ENCODE data around the gene CDC37. TPM values are rescaled to one million over a fixed set of nuclear protein-coding genes. Genes with fewer than 3 reads are reported as not detected.

CDC37 gene
- polyA plus RNA-seq, 2 of the 4 experiments (the other 2 are of a cell fraction) = 152 to 214 TPM

- Histone ChIP-seq H3K9me3 (no peaks in the 10 kb centered on the region), H3K4me1 (no peaks in the 10 kb centered on the region), H3K4me2 (no peak overlapping the region), H3K4me3 (no peak overlapping the region), H3K27ac (no peak overlapping the region)
- no peak for TF ChIP-seq MAFK (IDR thresholded peaks at IDR 0.05; ENCODE audit: partially characterized antibody)
- no peak for TF ChIP-seq EP300 (IDR thresholded peaks at IDR 0.05)
- no peak for TF ChIP-seq ZFP36 (IDR thresholded peaks at IDR 0.05; ENCODE audit: borderline replicate concordance, partially characterized antibody)
- TF ChIP-seq ATOH8 (CRISPR knock-in tag; IDR thresholded peaks at IDR 0.05; ENCODE audit: low read depth) = no peak
- TF ChIP-seq E2F6 (IDR thresholded peaks at IDR 0.05; ENCODE audit: borderline replicate concordance, low read depth) = no peak
- no peak for TF ChIP-seq HOXB13 (CRISPR knock-in tag; IDR thresholded peaks at IDR 0.05; ENCODE audit: low read depth)
- ATAC-seq = peak; percentile 39 to 48; a peak in 4 of 6 replicates
- 91% methylated on average over 35 of the region's 63 CpGs for WGBS (ENCODE audit: missing lambda C conversion rate)
- POLR2A ChIA-PET = no interaction called here
- no peak for DNase-seq (ENCODE audit: low read depth in 1 of 2, low spot score in 1 of 2)
- CTCF ChIA-PET = interaction anchor here (1.0 kb wide), 1 partner anchor 9 kb away, joined by 3 read pairs; no protein-coding TSS in a partner anchor
- no peak for FAIRE-seq
Measured at GRCh38 chr19:10352764-10353671, 50.3 kb downstream of the CDC37 start.

- Histone ChIP-seq H3K4me3 (no peak overlapping the region), H3K27ac (no peak overlapping the region), H3K9me3 (no peaks in the 10 kb centered on the region), H3K4me1 (no peaks in the 10 kb centered on the region), H3K4me2 (no peak overlapping the region)
- FAIRE-seq (no peak), ATAC-seq (no peak), DNase-seq (ENCODE audit: low read depth in 1 of 2, low spot score in 1 of 2) (no peak)
- ChIA-PET POLR2A (no interaction called here), CTCF (no interaction called here)
- TF ChIP-seq ZC3H11A (IDR thresholded peaks at IDR 0.05) = no peak
- no peak for TF ChIP-seq TFCP2L1 (CRISPR knock-in tag; IDR thresholded peaks at IDR 0.05)
- TF ChIP-seq JUNB (IDR thresholded peaks at IDR 0.05) = no peak
- no peak for TF ChIP-seq MAX (IDR thresholded peaks at IDR 0.05)
- TF ChIP-seq E2F6 (IDR thresholded peaks at IDR 0.05; ENCODE audit: borderline replicate concordance, low read depth) = no peak
- TF ChIP-seq PHF8 (IDR thresholded peaks at IDR 0.05; ENCODE audit: borderline replicate concordance, low read depth) = no peak
- 0 out of 4 replicates have a peak, but pooled peaks of 1 of the 2 experiments have one; percentile 24 for TF ChIP-seq CEBPB (IDR thresholded peaks at IDR 0.05)
- TF ChIP-seq NPAS2 (CRISPR knock-in tag; IDR thresholded peaks at IDR 0.05; ENCODE audit: borderline replicate concordance) = no peak
- WGBS (ENCODE audit: missing lambda C conversion rate) = 76% methylated on average over 10 of the region's 10 CpGs
Measured at GRCh38 chr19:10346509-10346908, 56.8 kb downstream of the CDC37 start.

- 81% methylated on average over 10 of the region's 10 CpGs for WGBS (ENCODE audit: missing lambda C conversion rate)
- ChIA-PET POLR2A (interaction anchor here (1.1 kb wide), 1 partner anchor 11 kb away, joined by 4 read pairs; the partner anchor contains the start of gene RAVER1), CTCF (interaction anchor here (1.2 to 1.5 kb wide), 2 partner anchors 45 to 75 kb away, joined by 3 to 5 read pairs; no protein-coding TSS in a partner anchor)
- ATAC-seq = no peak
- H3K9me3 ChIP-seq = no peaks in the 10 kb centered on the region
- no peak overlapping the region for H3K27ac ChIP-seq
- H3K4me1 ChIP-seq = no peaks in the 10 kb centered on the region
- TF ChIP-seq JUN (IDR thresholded peaks at IDR 0.05) = no peak
- no peak for DNase-seq (ENCODE audit: low read depth in 1 of 2, low spot score in 1 of 2)
- no peak for FAIRE-seq
- H3K4me3 ChIP-seq = no peak overlapping the region
- H3K4me2 ChIP-seq = no peak overlapping the region
Measured at GRCh38 chr19:10344780-10345179, 58.6 kb downstream of the CDC37 start.

- no peak for TF ChIP-seq FOSB (CRISPR knock-in tag; IDR thresholded peaks at IDR 0.05)
- DNase-seq (ENCODE audit: low read depth in 1 of 2, low spot score in 1 of 2) (no peak), FAIRE-seq (no peak), ATAC-seq (no peak)
- WGBS (ENCODE audit: missing lambda C conversion rate) = 22% methylated on average over 2 of the region's 2 CpGs
- Histone ChIP-seq H3K4me3 (no peak overlapping the region), H3K9me3 (no peaks in the 10 kb centered on the region), H3K4me2 (no peak overlapping the region), H3K4me1 (no peaks in the 10 kb centered on the region), H3K27ac (no peak overlapping the region)
- ChIA-PET CTCF (interaction anchor here (0.6 to 1.6 kb wide), 6 partner anchors 10 to 84 kb away, joined by 3 to 6 read pairs (median 3); no protein-coding TSS in a partner anchor), POLR2A (interaction anchor here (0.7 to 0.8 kb wide), 2 partner anchors 10 to 54 kb away, joined by 4 read pairs; partner anchors contain the start of genes ICAM5 and RAVER1)
Measured at GRCh38 chr19:10343495-10343894, 59.8 kb downstream of the CDC37 start.

Other genes with a start within 250 kb of the CDC37 start
- gene DNMT1, start 208.6 kb downstream of the CDC37 start, polyA plus RNA-seq (2011; rRNA removed) = 85.2 and 86.2 TPM in 2 replicates
- gene DNMT1, start 208.6 kb downstream of the CDC37 start, polyA plus RNA-seq (2017; fragmentation: RNase III; extraction: RNeasy Plus Mini Kit Qiagen cat#74134 plus additional on column Dnase treatment) = 85.2 to 90.5 TPM (median 86.3 TPM) in 3 replicates
- 0.72 and 0.85 TPM in 2 replicates for gene S1PR2, start 172.2 kb downstream of the CDC37 start, polyA plus RNA-seq (2011; rRNA removed)
- gene S1PR2, start 172.2 kb downstream of the CDC37 start, polyA plus RNA-seq (2017; fragmentation: RNase III; extraction: RNeasy Plus Mini Kit Qiagen cat#74134 plus additional on column Dnase treatment) = 0.87 to 0.96 TPM (median 0.93 TPM) in 3 replicates
- 25.9 and 26.4 TPM in 2 replicates for gene MRPL4, start 151.3 kb downstream of the CDC37 start, polyA plus RNA-seq (2011; rRNA removed)
- gene MRPL4, start 151.3 kb downstream of the CDC37 start, polyA plus RNA-seq (2017; fragmentation: RNase III; extraction: RNeasy Plus Mini Kit Qiagen cat#74134 plus additional on column Dnase treatment) = 51.4 to 52.2 TPM (median 51.8 TPM) in 3 replicates
- gene ICAM1, start 132.4 kb downstream of the CDC37 start, polyA plus RNA-seq (2011; rRNA removed) = 1.4 and 3.5 TPM in 2 replicates
- 1.2 to 2.6 TPM (median 1.5 TPM) in 3 replicates for gene ICAM1, start 132.4 kb downstream of the CDC37 start, polyA plus RNA-seq (2017; fragmentation: RNase III; extraction: RNeasy Plus Mini Kit Qiagen cat#74134 plus additional on column Dnase treatment)
- gene ICAM4, start 116.6 kb downstream of the CDC37 start, polyA plus RNA-seq (2011; rRNA removed) = not detected in 2 replicates
- gene ICAM4, start 116.6 kb downstream of the CDC37 start, polyA plus RNA-seq (2017; fragmentation: RNase III; extraction: RNeasy Plus Mini Kit Qiagen cat#74134 plus additional on column Dnase treatment) = not detected in 3 replicates
- gene ICAM5, start 113.6 kb downstream of the CDC37 start, polyA plus RNA-seq (2011; rRNA removed) = 0.35 and 0.58 TPM in 2 replicates
- 0.77 to 1.5 TPM (median 0.81 TPM) in 3 replicates for gene ICAM5, start 113.6 kb downstream of the CDC37 start, polyA plus RNA-seq (2017; fragmentation: RNase III; extraction: RNeasy Plus Mini Kit Qiagen cat#74134 plus additional on column Dnase treatment)
- 0.84 and 1.2 TPM in 2 replicates for gene ZGLP1, start 93.7 kb downstream of the CDC37 start, polyA plus RNA-seq (2011; rRNA removed)
- gene ZGLP1, start 93.7 kb downstream of the CDC37 start, polyA plus RNA-seq (2017; fragmentation: RNase III; extraction: RNeasy Plus Mini Kit Qiagen cat#74134 plus additional on column Dnase treatment) = 1.7 to 2.1 TPM (median 1.9 TPM) in 3 replicates
- gene FDX2, start 87.5 kb downstream of the CDC37 start, polyA plus RNA-seq (2011; rRNA removed) = 9.9 and 13.1 TPM in 2 replicates
- 22.2 to 25.8 TPM (median 23.5 TPM) in 3 replicates for gene FDX2, start 87.5 kb downstream of the CDC37 start, polyA plus RNA-seq (2017; fragmentation: RNase III; extraction: RNeasy Plus Mini Kit Qiagen cat#74134 plus additional on column Dnase treatment)
- 1.8 and 3.0 TPM in 2 replicates for gene RAVER1, start 70.0 kb downstream of the CDC37 start, polyA plus RNA-seq (2011; rRNA removed)
- gene RAVER1, start 70.0 kb downstream of the CDC37 start, polyA plus RNA-seq (2017; fragmentation: RNase III; extraction: RNeasy Plus Mini Kit Qiagen cat#74134 plus additional on column Dnase treatment) = 20.4 to 22.1 TPM (median 21.4 TPM) in 3 replicates
- 4.7 and 5.3 TPM in 2 replicates for gene ICAM3, start 63.9 kb downstream of the CDC37 start, polyA plus RNA-seq (2011; rRNA removed)
- gene ICAM3, start 63.9 kb downstream of the CDC37 start, polyA plus RNA-seq (2017; fragmentation: RNase III; extraction: RNeasy Plus Mini Kit Qiagen cat#74134 plus additional on column Dnase treatment) = 6.2 to 7.3 TPM (median 6.6 TPM) in 3 replicates
- 17.0 and 41.4 TPM in 2 replicates for gene TYK2, start 23.0 kb downstream of the CDC37 start, polyA plus RNA-seq (2011; rRNA removed)
- 51.9 to 65.6 TPM (median 57.1 TPM) in 3 replicates for gene TYK2, start 23.0 kb downstream of the CDC37 start, polyA plus RNA-seq (2017; fragmentation: RNase III; extraction: RNeasy Plus Mini Kit Qiagen cat#74134 plus additional on column Dnase treatment)
- gene PDE4A, start 17.0 kb upstream of the CDC37 start, polyA plus RNA-seq (2011; rRNA removed) = 1.2 and 2.2 TPM in 2 replicates
- gene PDE4A, start 17.0 kb upstream of the CDC37 start, polyA plus RNA-seq (2017; fragmentation: RNase III; extraction: RNeasy Plus Mini Kit Qiagen cat#74134 plus additional on column Dnase treatment) = 3.7 to 3.9 TPM (median 3.9 TPM) in 3 replicates
- 49.3 and 60.6 TPM in 2 replicates for gene KEAP1, start 99.8 kb upstream of the CDC37 start, polyA plus RNA-seq (2011; rRNA removed)
- gene KEAP1, start 99.8 kb upstream of the CDC37 start, polyA plus RNA-seq (2017; fragmentation: RNase III; extraction: RNeasy Plus Mini Kit Qiagen cat#74134 plus additional on column Dnase treatment) = 67.7 to 73.6 TPM (median 72.1 TPM) in 3 replicates
- 0.99 and 2.1 TPM in 2 replicates for gene S1PR5, start 113.9 kb upstream of the CDC37 start, polyA plus RNA-seq (2011; rRNA removed)
- 3.0 to 3.8 TPM (median 3.1 TPM) in 3 replicates for gene S1PR5, start 113.9 kb upstream of the CDC37 start, polyA plus RNA-seq (2017; fragmentation: RNase III; extraction: RNeasy Plus Mini Kit Qiagen cat#74134 plus additional on column Dnase treatment)
- gene ATG4D, start 140.4 kb upstream of the CDC37 start, polyA plus RNA-seq (2011; rRNA removed) = 6.9 and 7.3 TPM in 2 replicates
- 10.4 to 12.4 TPM (median 10.7 TPM) in 3 replicates for gene ATG4D, start 140.4 kb upstream of the CDC37 start, polyA plus RNA-seq (2017; fragmentation: RNase III; extraction: RNeasy Plus Mini Kit Qiagen cat#74134 plus additional on column Dnase treatment)
- 10.6 and 21.6 TPM in 2 replicates for gene KRI1, start 162.5 kb upstream of the CDC37 start, polyA plus RNA-seq (2011; rRNA removed)
- gene KRI1, start 162.5 kb upstream of the CDC37 start, polyA plus RNA-seq (2017; fragmentation: RNase III; extraction: RNeasy Plus Mini Kit Qiagen cat#74134 plus additional on column Dnase treatment) = 23.2 to 25.6 TPM (median 25.2 TPM) in 3 replicates
- gene CDKN2D, start 165.4 kb upstream of the CDC37 start, polyA plus RNA-seq (2011; rRNA removed) = 2.6 and 3.1 TPM in 2 replicates
- gene CDKN2D, start 165.4 kb upstream of the CDC37 start, polyA plus RNA-seq (2017; fragmentation: RNase III; extraction: RNeasy Plus Mini Kit Qiagen cat#74134 plus additional on column Dnase treatment) = 3.9 to 4.3 TPM (median 4.1 TPM) in 3 replicates
- 13.0 and 17.4 TPM in 2 replicates for gene AP1M2, start 183.8 kb upstream of the CDC37 start, polyA plus RNA-seq (2011; rRNA removed)
- 44.8 to 53.1 TPM (median 45.0 TPM) in 3 replicates for gene AP1M2, start 183.8 kb upstream of the CDC37 start, polyA plus RNA-seq (2017; fragmentation: RNase III; extraction: RNeasy Plus Mini Kit Qiagen cat#74134 plus additional on column Dnase treatment)
- gene SLC44A2, start 222.0 kb upstream of the CDC37 start, polyA plus RNA-seq (2011; rRNA removed) = 8.3 and 10.3 TPM in 2 replicates
- gene SLC44A2, start 222.0 kb upstream of the CDC37 start, polyA plus RNA-seq (2017; fragmentation: RNase III; extraction: RNeasy Plus Mini Kit Qiagen cat#74134 plus additional on column Dnase treatment) = 6.7 to 10.1 TPM (median 8.3 TPM) in 3 replicates